Measurements from ENCODE around the gene ZNF878. TPM values are rescaled to one million over a fixed set of nuclear protein-coding genes. Genes with fewer than 3 reads are reported as not detected.

The ZNF878 gene
- 0.51 TPM in 1 of 2 replicates, not detected in the other for total RNA-seq
- not detected in 2 replicates for polyA plus RNA-seq
- 0.04 and 0.07 TPM in 2 replicates for polyA plus RNA-seq (2011; cell fraction: cytosol; rRNA removed)
- 0.15 TPM in 1 of 2 replicates, not detected in the other for polyA plus RNA-seq (2011; cell fraction: nucleus; rRNA removed)
- polyA plus RNA-seq (2012), result not detected in 2 replicates
- not detected in 2 replicates for polyA minus RNA-seq
- not detected for polyA minus RNA-seq (2011; cell fraction: cytosol; rRNA and poly(A)+ RNA removed)
- polyA minus RNA-seq (2011; cell fraction: nucleus; rRNA and poly(A)+ RNA removed), result not detected in 2 replicates
- Bru-seq, nascent RNA, result percentile 25 among the genes with signal in this experiment
- BruChase-seq, experiment 1, labeled RNA remaining after a 6-hour chase, result not detected
- percentile 24 among the genes with signal in this experiment for BruChase-seq, experiment 2, labeled RNA remaining after a 2-hour chase
- long read RNA-seq, result 0 reads

DNA sequence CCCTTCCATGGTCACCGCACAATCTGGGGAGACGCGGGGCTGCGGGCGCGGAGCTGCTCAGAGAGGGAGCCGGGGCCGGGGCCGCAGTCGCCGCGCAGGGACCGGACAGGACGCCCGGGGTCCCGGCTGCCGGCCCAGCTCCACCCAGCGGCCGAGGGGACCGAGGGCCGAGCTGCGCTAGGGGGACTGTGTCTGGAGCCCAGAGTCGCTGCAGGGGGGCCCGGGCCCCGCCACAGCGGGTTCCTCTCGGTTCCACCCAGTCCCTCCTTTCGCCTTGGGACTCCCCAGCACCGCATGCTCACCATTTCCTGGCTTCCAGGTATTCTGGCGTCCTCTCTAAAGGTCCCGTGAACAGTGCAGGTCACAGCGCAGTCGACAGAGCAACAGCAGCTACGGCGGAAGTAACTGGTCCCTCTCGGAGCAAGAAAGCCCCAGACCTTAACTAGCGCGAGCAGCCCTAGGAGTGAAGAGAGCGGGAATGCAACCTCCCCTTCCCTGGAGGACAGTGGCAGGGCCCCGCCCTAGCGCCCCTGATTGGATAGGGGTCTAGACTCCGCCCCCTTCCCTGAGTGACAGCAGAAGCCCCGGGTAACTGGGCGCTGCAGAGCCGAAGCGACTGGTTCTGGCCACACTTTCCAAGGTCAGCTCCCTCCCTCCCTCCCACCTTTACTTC, at the start of gene ZNF878:
ZNF878 (minus strand) TSS at position 465 of the 673 bp plus-strand sequence; CDS start at position 305, 160 bp downstream.
- Histone ChIP-seq H3K27me3 (ENCODE audit: control insufficient read depth in 2 of 2, insufficient read depth in 2 of 2, low read length in 2 of 2) (no peaks in the 10 kb centered on the region), H3K27ac (ENCODE audit: insufficient read depth, low read depth, low read length) (no peak within 1 kb of the TSS), H2AFZ (ENCODE audit: low read depth, low read length) (peak within 1 kb of the TSS; percentile 76), H3K36me3 (ENCODE audit: control insufficient read depth in 2 of 2, extremely low read depth in 1 of 2, insufficient read depth in 2 of 2, low read length in 2 of 2) (no peaks in the 10 kb centered on the region), H3K9me3 (replicated peaks; ENCODE audit: control insufficient read depth, insufficient read depth, low read length) (no peaks in the 10 kb centered on the region), H4K20me1 (replicated peaks; ENCODE audit: control insufficient read depth, extremely low read depth, insufficient read depth, low read length) (no peaks in the 10 kb centered on the region), H3K4me1 (ENCODE audit: control insufficient read depth, extremely low read depth, insufficient read depth, low read length) (peaks cover 10% of the 10 kb centered on the region), H3K9ac (replicated peaks; ENCODE audit: extremely low read depth, insufficient read depth, low read length) (peak within 1 kb of the TSS; percentile 8), H3K4me2 (ENCODE audit: insufficient read depth, low read length) (peak within 1 kb of the TSS; percentile 98), H3K79me2 (ENCODE audit: control insufficient read depth, insufficient read depth, low read length) (no peaks in the 10 kb centered on the region), H3K4me3 (replicated peaks in 1 of 3; ENCODE audit: insufficient read depth in 1 of 3, low read depth in 1 of 3, low read length in 3 of 3) (peak within 1 kb of the TSS; percentile 8 to 54 (median 43)), H3K9me1 (replicated peaks; ENCODE audit: control insufficient read depth, extremely low read depth, insufficient read depth, low read length) (no peaks in the 10 kb centered on the region)
- DNase-seq (ENCODE audit: low read depth, low spot score) (peak; percentile 63), FAIRE-seq (peak; percentile 68)
- intact Hi-C loops (cut with micrococcal nuclease) (no loop called here), dilution Hi-C loops (cut with MboI; ENCODE audit: extremely low pct_ligation_motif_present, low sequenced_read_pairs) (no loop called here)
- ChIA-PET POLR2A (no interaction called here), CTCF (interaction anchor here (0.6 kb wide), 1 partner anchor 312 kb away, joined by 3 read pairs; no protein-coding TSS in a partner anchor)
- TF ChIP-seq POLR2A (IDR thresholded peaks at IDR 0.05; ENCODE audit: low read depth, low read length), result peak; percentile 55
- TF ChIP-seq JUN (IDR thresholded peaks at IDR 0.05; ENCODE audit: borderline replicate concordance, insufficient read depth, insufficient read length, low read depth), result no peak
- peak; percentile 45 for TF ChIP-seq POLR2AphosphoS5 (IDR thresholded peaks at IDR 0.05; ENCODE audit: insufficient read depth, low read depth, low read length)
- BruUV-seq (replicated peaks), result no TSS peak

DNA sequence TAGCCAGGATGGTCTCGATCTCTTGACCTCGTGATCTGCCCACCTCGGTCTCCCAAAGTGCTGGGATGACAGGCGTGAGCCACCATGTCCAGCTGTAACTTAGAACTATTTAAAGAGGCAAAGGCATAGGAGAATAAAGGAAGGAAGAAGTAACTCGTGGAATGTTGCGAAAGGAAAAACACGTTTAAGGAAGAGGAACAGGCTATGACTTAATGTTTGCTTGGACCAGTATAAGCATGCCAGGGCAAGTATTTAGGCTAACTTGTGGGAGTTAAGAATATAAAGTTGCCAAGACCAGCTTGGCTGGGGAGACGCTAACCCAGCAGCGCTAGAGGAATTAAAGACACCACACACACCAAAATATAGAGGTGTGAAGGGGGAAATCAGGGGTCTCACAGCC, 45.3 kb upstream of the ZNF878 start:
- no peaks in the 10 kb centered on the region for H3K9me3 ChIP-seq (replicated peaks; ENCODE audit: control insufficient read depth, insufficient read depth, low read length)
- intact Hi-C loops (cut with micrococcal nuclease), result no loop called here
- dilution Hi-C loops (cut with MboI; ENCODE audit: extremely low pct_ligation_motif_present, low sequenced_read_pairs), result no loop called here
- H3K9ac ChIP-seq (replicated peaks; ENCODE audit: extremely low read depth, insufficient read depth, low read length), result no peak overlapping the region
- H3K9me1 ChIP-seq (replicated peaks; ENCODE audit: control insufficient read depth, extremely low read depth, insufficient read depth, low read length), result no peaks in the 10 kb centered on the region
- H3K79me2 ChIP-seq (ENCODE audit: control insufficient read depth, insufficient read depth, low read length), result no peaks in the 10 kb centered on the region
- BruUV-seq (replicated peaks), result no TSS peak
- no peak for DNase-seq (ENCODE audit: low read depth, low spot score)
- FAIRE-seq, result no peak
- ChIA-PET POLR2A (no interaction called here), CTCF (no interaction called here)
- no peaks in the 10 kb centered on the region for H3K27me3 ChIP-seq (ENCODE audit: control insufficient read depth in 2 of 2, insufficient read depth in 2 of 2, low read length in 2 of 2)
- no peak overlapping the region for H3K4me2 ChIP-seq (ENCODE audit: insufficient read depth, low read length)
- H4K20me1 ChIP-seq (replicated peaks; ENCODE audit: control insufficient read depth, extremely low read depth, insufficient read depth, low read length), result no peaks in the 10 kb centered on the region
- H3K4me3 ChIP-seq (replicated peaks in 1 of 3; ENCODE audit: insufficient read depth in 1 of 3, low read depth in 1 of 3, low read length in 3 of 3), result no peak overlapping the region
- no peak overlapping the region for H2AFZ ChIP-seq (ENCODE audit: low read depth, low read length)
- no peak overlapping the region for H3K27ac ChIP-seq (ENCODE audit: insufficient read depth, low read depth, low read length)
- H3K36me3 ChIP-seq (ENCODE audit: control insufficient read depth in 2 of 2, extremely low read depth in 1 of 2, insufficient read depth in 2 of 2, low read length in 2 of 2), result no peaks in the 10 kb centered on the region
- peaks cover under 1% of the 10 kb centered on the region for H3K4me1 ChIP-seq (ENCODE audit: control insufficient read depth, extremely low read depth, insufficient read depth, low read length)
- TF ChIP-seq, protein P1, sequence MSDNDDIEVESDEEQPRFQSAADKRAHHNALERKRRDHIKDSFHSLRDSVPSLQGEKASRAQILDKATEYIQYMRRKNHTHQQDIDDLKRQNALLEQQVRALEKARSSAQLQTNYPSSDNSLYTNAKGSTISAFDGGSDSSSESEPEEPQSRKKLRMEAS (IDR thresholded peaks at IDR 0.05; ENCODE audit: insufficient read depth, insufficient read length), result no peak
- TF ChIP-seq POLR2AphosphoS5 (IDR thresholded peaks at IDR 0.05; ENCODE audit: insufficient read depth, low read depth, low read length) (no peak), POLR2A (IDR thresholded peaks at IDR 0.05; ENCODE audit: low read depth, low read length) (no peak), GATA2 (IDR thresholded peaks at IDR 0.05; ENCODE audit: insufficient read depth, insufficient read length, low read depth, low read length) (no peak), EZH2 (IDR thresholded peaks at IDR 0.05; ENCODE audit: borderline replicate concordance, low read depth, low read length, severe bottlenecking) (no peak), FOS (IDR thresholded peaks at IDR 0.05; ENCODE audit: borderline replicate concordance, insufficient read depth, low read length) (no peak)
- TF ChIP-seq, protein P2, sequence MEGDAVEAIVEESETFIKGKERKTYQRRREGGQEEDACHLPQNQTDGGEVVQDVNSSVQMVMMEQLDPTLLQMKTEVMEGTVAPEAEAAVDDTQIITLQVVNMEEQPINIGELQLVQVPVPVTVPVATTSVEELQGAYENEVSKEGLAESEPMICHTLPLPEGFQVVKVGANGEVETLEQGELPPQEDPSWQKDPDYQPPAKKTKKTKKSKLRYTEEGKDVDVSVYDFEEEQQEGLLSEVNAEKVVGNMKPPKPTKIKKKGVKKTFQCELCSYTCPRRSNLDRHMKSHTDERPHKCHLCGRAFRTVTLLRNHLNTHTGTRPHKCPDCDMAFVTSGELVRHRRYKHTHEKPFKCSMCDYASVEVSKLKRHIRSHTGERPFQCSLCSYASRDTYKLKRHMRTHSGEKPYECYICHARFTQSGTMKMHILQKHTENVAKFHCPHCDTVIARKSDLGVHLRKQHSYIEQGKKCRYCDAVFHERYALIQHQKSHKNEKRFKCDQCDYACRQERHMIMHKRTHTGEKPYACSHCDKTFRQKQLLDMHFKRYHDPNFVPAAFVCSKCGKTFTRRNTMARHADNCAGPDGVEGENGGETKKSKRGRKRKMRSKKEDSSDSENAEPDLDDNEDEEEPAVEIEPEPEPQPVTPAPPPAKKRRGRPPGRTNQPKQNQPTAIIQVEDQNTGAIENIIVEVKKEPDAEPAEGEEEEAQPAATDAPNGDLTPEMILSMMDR (IDR thresholded peaks at IDR 0.05; ENCODE audit: extremely low read depth in 1 of 2, insufficient read depth in 1 of 2, low read depth in 1 of 2, low read length in 2 of 2), result no peak

Data from endothelial cell of umbilical vein (primary cell).